Right lobe of liver (tissue), 6 donors: ENCODE data around the gene RHOXF1. TPM values are rescaled to one million over a fixed set of nuclear protein-coding genes. Genes with fewer than 3 reads are reported as not detected.

ENCODE experiments used
- ATAC-seq, 4 donors: fragments of 200-7000 bp; cut with Tn5 transposase; one replicate each; pipeline ENCODE4 v1.9.1; 2020; ENCODE audit warnings: mild to moderate bottlenecking in 4 of 4, moderate library complexity in 4 of 4
- DNase-seq, 3 donors: peaks; one replicate each; pipeline ENCODE4 v3.0.0-alpha.2; 2020
- H3K27ac ChIP-seq, 3 donors: fragments of 200-600 bp; one replicate each; pipeline ENCODE4 v1.8.0; 2022
- H3K27me3 ChIP-seq, 2 donors: fragments of 200-600 bp; one replicate each; pipeline ENCODE4 v1.8.0; 2022
- H3K36me3 ChIP-seq, 4 donors: fragments of 200-600 bp; sonication (generic) in 1 of 4; one replicate each; pipeline versions ENCODE4 v1.5.1 to v1.8.0; 2017 to 2022; ENCODE audit warnings: control low read depth in 1 of 4
- H3K4me1 ChIP-seq, 4 donors: fragments of 200-600 bp; sonication (generic) in 1 of 4; one replicate each; pipeline versions ENCODE4 v1.5.1 to v1.8.0; 2017 to 2022; ENCODE audit warnings: control low read depth in 1 of 4
- H3K4me3 ChIP-seq, 3 donors: fragments of 200-600 bp; one replicate each; pipeline ENCODE4 v1.8.0; 2022
- H3K9me3 ChIP-seq, 4 donors: fragments of 200-600 bp; sonication (generic) in 1 of 4; one replicate each; pipeline versions ENCODE4 v1.5.1 to v1.8.0; 2017 to 2022; ENCODE audit warnings: control low read depth in 1 of 4
- CTCF ChIP-seq, 4 donors: fragments of 200-600 bp in 3 of 4; fragments of 450-650 bp in 1 of 4; IDR thresholded peaks; one replicate each; pipeline versions ENCODE4 v1.5.1 to v1.8.0; 2016 to 2022; ENCODE audit warnings: antibody characterized with exemption in 4 of 4, mild to moderate bottlenecking in 2 of 4
- POLR2A ChIP-seq: fragments of 450-650 bp; IDR thresholded peaks from one replicate; pipeline ENCODE4 v1.6.1; 2017; ENCODE audit warnings: antibody characterized with exemption, mild to moderate bottlenecking
- WGBS: methylation state at CpG from one replicate; pipeline ENCODE4 v1.1.6; 2018; ENCODE audit warnings: low coverage, low lambda C conversion rate; ENCODE audit not compliant: insufficient coverage; ENCODE audit errors: missing lambda C conversion rate; 5-methylcytosine and 5-hydroxymethylcytosine counted together
- intact Hi-C, 2 donors: fragments of 100-400 bp; cut with DNase I; formaldehyde crosslinking; loops; one replicate each; pipeline versions ENCODE4 v1.11.2 to v1.14.1; 2022
- total RNA-seq, 6 experiments: library from RNA; depleted of rRNA in 2 of 6; stranded (reverse); fragments of >200 nt in 2 of 6; fragmentation: NEBNext Ultra II Directional in 3 of 6; extraction: Animal tissue kit (Norgen Biotek cat#: 25700) in 3 of 6; gene quantifications; one replicate each; pipeline versions ENCODE4 v1.1.0 to v1.2.4, GENCODE V29; 2016 to 2023
- donor health status: DM: no; HTN: yes; CAD: no.
- donor health status: DM: no; HTN: no; CAD: no.
- donor health status: DM: no; HTN: no; CAD: no.
- donor health status: DM: no; HTN: yes; CAD: no.
- donor health status: DM: no; HTN: yes; CAD: no.

Gene RHOXF1
- total RNA-seq, 6 experiments from 2014 or later, result 0.62 TPM; not detected in 5

DNA sequence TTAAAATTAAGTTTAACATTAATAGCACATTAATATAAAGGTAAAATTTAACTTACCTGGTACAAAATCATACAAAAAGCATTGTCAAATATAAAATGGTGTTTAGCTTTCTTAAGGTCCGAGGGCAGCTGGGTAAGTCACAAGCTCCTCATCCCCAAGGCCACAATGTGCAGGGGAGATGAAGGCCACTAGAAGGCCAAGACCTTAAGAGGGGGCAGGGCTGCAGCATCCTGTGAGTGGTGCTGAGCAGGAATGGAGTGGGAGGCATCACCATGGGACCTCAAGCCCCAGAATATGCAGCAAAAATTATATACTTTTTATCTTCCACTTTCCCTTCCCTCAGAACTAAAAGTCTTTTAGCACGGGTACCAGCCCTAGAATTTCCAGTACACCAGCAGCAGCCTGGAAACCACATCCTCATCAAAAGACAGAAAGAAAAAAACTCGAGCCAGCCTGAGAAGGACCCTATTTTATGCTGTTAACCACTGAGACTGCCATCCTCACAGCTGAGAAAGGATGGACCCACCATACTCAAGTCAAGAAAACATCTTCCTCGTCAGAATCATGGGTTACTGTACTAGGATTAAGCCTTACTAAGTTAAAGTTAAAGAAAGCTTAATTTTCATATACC, 29.7 kb upstream of the RHOXF1 start:
- no peak overlapping the region for H3K4me3 ChIP-seq
- WGBS, result 19% methylated on average over 4 of the region's 4 CpGs
- TF ChIP-seq CTCF (IDR thresholded peaks at IDR 0.05) (no peak), POLR2A (no peak)
- H3K4me1 ChIP-seq, result no peaks in the 10 kb centered on the region
- ATAC-seq, result no peak
- H3K27me3 ChIP-seq, result no peaks in the 10 kb centered on the region
- no peak for DNase-seq
- no peaks in the 10 kb centered on the region for H3K36me3 ChIP-seq
- intact Hi-C loops, result no loop called here
- no peak overlapping the region for H3K27ac ChIP-seq
- no peaks in the 10 kb centered on the region for H3K9me3 ChIP-seq

DNA sequence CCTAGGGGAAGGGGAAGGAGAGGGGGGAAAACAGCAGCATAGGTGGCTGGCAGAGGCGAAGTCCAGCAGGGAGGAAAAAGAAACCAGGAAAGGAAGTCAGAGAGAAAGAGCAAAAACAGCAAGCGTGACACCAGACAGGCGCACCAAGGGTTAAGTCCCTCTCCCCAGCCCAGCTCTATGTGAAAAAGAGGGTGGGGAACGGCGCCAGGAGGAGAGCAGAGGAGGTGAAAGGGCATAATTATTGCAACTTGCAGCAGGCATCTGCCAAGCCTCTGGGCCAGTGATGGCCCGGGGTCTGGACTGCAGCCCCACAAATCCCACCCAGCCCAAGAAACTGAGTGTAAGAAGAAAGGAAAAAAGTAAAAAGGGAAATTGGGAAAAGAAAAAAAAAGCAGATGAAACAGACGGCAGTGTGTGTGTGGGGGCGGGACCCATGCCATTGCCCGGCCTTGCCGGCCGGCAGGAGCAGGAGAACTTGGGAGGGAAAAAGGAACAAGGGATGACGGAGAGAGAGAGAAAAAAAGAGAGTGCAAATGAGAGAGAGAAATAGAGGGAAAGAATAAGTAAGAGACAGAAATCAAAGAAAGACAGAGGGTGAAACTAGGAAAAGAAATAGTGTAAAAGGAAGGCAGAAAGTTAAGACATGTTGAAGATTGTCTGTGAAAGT, 28.6 kb upstream of the RHOXF1 start:
- intact Hi-C loops, result no loop called here
- Histone ChIP-seq H3K27me3 (no peaks in the 10 kb centered on the region), H3K27ac (no peak overlapping the region), H3K4me3 (peak overlapping the region in 1 of 3 donors; percentile 1), H3K4me1 (no peaks in the 10 kb centered on the region), H3K9me3 (no peaks in the 10 kb centered on the region), H3K36me3 (no peaks in the 10 kb centered on the region)
- ATAC-seq (peak; percentile 72 to 80 (median 76)), DNase-seq (peak in 2 of 3 donors; percentile 35 to 68)
- WGBS, result 51% methylated on average over 12 of the region's 12 CpGs
- TF ChIP-seq POLR2A (no peak), CTCF (IDR thresholded peaks at IDR 0.05) (no peak)

GRCh38 chrX:120140293-120140981, 24.7 kb upstream of the RHOXF1 start:
- H3K27me3 ChIP-seq, result no peaks in the 10 kb centered on the region
- intact Hi-C loops, result no loop called here
- WGBS, result 60% methylated on average over 11 of the region's 11 CpGs
- no peak for ATAC-seq
- no peak overlapping the region for H3K27ac ChIP-seq
- H3K36me3 ChIP-seq, result no peaks in the 10 kb centered on the region
- no peak overlapping the region for H3K4me3 ChIP-seq
- H3K4me1 ChIP-seq, result no peaks in the 10 kb centered on the region
- DNase-seq, result no peak
- TF ChIP-seq CTCF (IDR thresholded peaks at IDR 0.05) (no peak), POLR2A (no peak)
- H3K9me3 ChIP-seq, result no peaks in the 10 kb centered on the region

DNA sequence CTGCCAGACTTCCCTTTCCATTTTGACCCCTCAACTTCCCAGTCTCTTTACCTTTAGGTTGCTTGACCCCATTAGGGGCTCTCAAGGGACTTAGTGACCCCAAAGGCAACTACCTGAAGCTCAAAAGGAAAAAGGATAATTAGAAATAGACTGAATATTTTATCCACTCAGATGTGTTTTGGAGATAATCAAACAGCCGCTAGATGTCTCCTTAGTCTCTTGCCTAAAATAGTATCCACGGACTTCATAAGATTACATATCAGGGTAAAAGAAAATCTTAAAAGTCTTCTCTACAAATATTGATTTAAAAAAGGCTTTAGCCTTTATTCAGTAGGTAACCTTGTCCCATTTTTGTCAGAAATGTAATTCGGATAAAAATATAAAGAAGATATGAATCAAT, 21.7 kb upstream of the RHOXF1 start:
- no peak overlapping the region for H3K27ac ChIP-seq
- intact Hi-C loops, result no loop called here
- H3K36me3 ChIP-seq, result no peaks in the 10 kb centered on the region
- H3K4me3 ChIP-seq, result no peak overlapping the region
- DNase-seq, result no peak
- H3K9me3 ChIP-seq, result no peaks in the 10 kb centered on the region
- H3K27me3 ChIP-seq, result no peaks in the 10 kb centered on the region
- TF ChIP-seq CTCF (IDR thresholded peaks at IDR 0.05) (no peak), POLR2A (no peak)
- H3K4me1 ChIP-seq, result no peaks in the 10 kb centered on the region
- ATAC-seq, result no peak
- 54% methylated on average over 3 of the region's 3 CpGs for WGBS
